A549 (cell line): ENCODE results near the gene ACAT2. TPM values are rescaled to one million over a fixed set of nuclear protein-coding genes. Genes with fewer than 3 reads are reported as not detected.
"Not testable (repeated sequence)": the region's sequence is repeated elsewhere in the genome, so short reads cannot be mapped to it uniquely, and the experiment has no call there.

Experiments
- ATAC-seq, 2 experiments: fragments of 200-7000 bp in 1 of 2; fragments of >200 bp in 1 of 2; cut with Nextera tagmentation in 1 of 2; cut with Tn5 transposase in 1 of 2; 3 replicates each; pipeline versions ENCODE4 v1.8.0 to v1.9.1; 2018 to 2020; ENCODE audit warnings: mild to moderate bottlenecking in 1 of 2, moderate library complexity in 1 of 2
- CTCF ChIA-PET: fragments of 300-600 bp; sonication (Branson Sonifier 250); formaldehyde crosslinking; extraction: SDS; loops from one replicate; lab custom pipeline; 2021; ENCODE audit warnings: antibody characterized with exemption, inconsistent platforms; lab: Yijun Ruan, JAX
- POLR2A ChIA-PET: fragments of 350-600 bp; formaldehyde crosslinking; extraction: SDS; loops from one replicate; lab custom pipeline; 2021; ENCODE audit warnings: antibody characterized with exemption, inconsistent platforms; lab: Yijun Ruan, JAX
- DNase-seq, 2 experiments: peaks; one replicate each; pipeline versions ENCODE4 v3.0.0 to v3.0.0-alpha.2; 2011 to 2016; ENCODE audit warnings: low read depth in 1 of 2, low spot score in 1 of 2
- FAIRE-seq: peaks from 2 replicates; lab custom pipeline; 2011; peaks lifted over from hg19 to GRCh38; lab: Jason Lieb, UNC
- H3K27ac ChIP-seq, 2 experiments: fragments of >200 bp; sonication (Bioruptor Twin); formaldehyde crosslinking; 3 replicates each; pipeline ENCODE4 v1.5.1; 2016 to 2017
- H3K4me1 ChIP-seq: fragments of >200 bp; sonication (Bioruptor Twin); formaldehyde crosslinking; 3 replicates; pipeline ENCODE4 v1.6.1; 2016
- H3K4me2 ChIP-seq: fragments of >200 bp; sonication (Bioruptor Twin); formaldehyde crosslinking; 3 replicates; pipeline ENCODE4 v1.6.1; 2016
- H3K4me3 ChIP-seq: fragments of >200 bp; sonication (Bioruptor Twin); formaldehyde crosslinking; 3 replicates; pipeline ENCODE4 v1.5.1; 2016
- H3K9me3 ChIP-seq: fragments of >200 bp; sonication (Bioruptor Twin); formaldehyde crosslinking; 3 replicates; pipeline ENCODE4 v1.6.1; 2016
- ATOH8 ChIP-seq: fragments of 250-450 bp; sonication (Bioruptor Pico); IDR thresholded peaks from 2 replicates; pipeline ENCODE4 v1.5.0; 2020; ENCODE audit warnings: low read depth, mild to moderate bottlenecking, moderate library complexity
- CBX8 ChIP-seq: fragments of 200-600 bp; sonication (generic); IDR thresholded peaks from 2 replicates; pipeline ENCODE4 v1.6.1; 2016
- CHD4 ChIP-seq: fragments of 200-600 bp; sonication (generic); IDR thresholded peaks from 2 replicates; pipeline ENCODE4 v1.6.1; 2016; ENCODE audit warnings: antibody characterized with exemption, mild to moderate bottlenecking, borderline replicate concordance
- EHF ChIP-seq: fragments of 250-450 bp; sonication (Bioruptor Pico); IDR thresholded peaks from 2 replicates; pipeline ENCODE4 v1.5.0; 2020; ENCODE audit warnings: mild to moderate bottlenecking
- EP300 ChIP-seq, 2 experiments: fragments of >200 bp; sonication (Bioruptor Twin); formaldehyde crosslinking; IDR thresholded peaks; 2 replicates in 1 of 2; 3 replicates in 1 of 2; pipeline ENCODE4 v1.6.1; 2016 to 2017
- GATA3 ChIP-seq: IDR thresholded peaks from 2 replicates; pipeline ENCODE4 v1.6.1; 2012; ENCODE audit warnings: borderline replicate concordance
- HDAC2 ChIP-seq: fragments of 200-600 bp; sonication (generic); IDR thresholded peaks from 2 replicates; pipeline ENCODE4 v1.6.1; 2016
- HES2 ChIP-seq: fragments of >200 bp; sonication (Bioruptor Twin); formaldehyde crosslinking; IDR thresholded peaks from 2 replicates; pipeline ENCODE4 v1.6.1; 2016
- HOXA7 ChIP-seq: fragments of 250-450 bp; sonication (Bioruptor Pico); IDR thresholded peaks from 2 replicates; pipeline ENCODE4 v1.5.0; 2020; ENCODE audit warnings: mild to moderate bottlenecking, moderate library complexity
- KDM1A ChIP-seq: fragments of 200-600 bp; sonication (generic); IDR thresholded peaks from 2 replicates; pipeline ENCODE4 v1.6.1; 2016; ENCODE audit warnings: low read depth, mild to moderate bottlenecking
- NPAS2 ChIP-seq: fragments of 250-450 bp; sonication (Bioruptor Pico); IDR thresholded peaks from 2 replicates; pipeline ENCODE4 v1.8.0; 2022; ENCODE audit warnings: mild to moderate bottlenecking, moderate library complexity, borderline replicate concordance
- NR3C1 ChIP-seq: fragments of >200 bp; sonication (Bioruptor Twin); formaldehyde crosslinking; IDR thresholded peaks from 3 replicates; pipeline ENCODE4 v1.6.1; 2017
- RAD21 ChIP-seq, 2 experiments: fragments of >200 bp in 1 of 2; sonication (Bioruptor Twin) in 1 of 2; formaldehyde crosslinking in 1 of 2; IDR thresholded peaks in 1 of 2; conservative IDR thresholded peaks in 1 of 2; 2 replicates in 1 of 2; 3 replicates in 1 of 2; pipeline ENCODE4 v1.6.1; 2012 to 2018; ENCODE audit warnings: inconsistent platforms in 1 of 2
- REST ChIP-seq: fragments of 200-600 bp; sonication (generic); IDR thresholded peaks from 2 replicates; pipeline ENCODE4 v1.6.1; 2016; ENCODE audit warnings: antibody characterized with exemption, mild to moderate bottlenecking, moderate library complexity
- TP53 ChIP-seq: fragments of 250-450 bp; sonication (Bioruptor Pico); IDR thresholded peaks from 2 replicates; pipeline ENCODE4 v1.5.0; 2021; ENCODE audit warnings: mild to moderate bottlenecking, moderate library complexity
- USF2 ChIP-seq: fragments of 450-650 bp; IDR thresholded peaks from 2 replicates; pipeline ENCODE4 v1.6.1; 2014; ENCODE audit warnings: antibody characterized with exemption
- ZC3H11A ChIP-seq: fragments of 450-650 bp; IDR thresholded peaks from 2 replicates; pipeline ENCODE4 v1.6.1; 2014; ENCODE audit warnings: antibody characterized with exemption, mild to moderate bottlenecking
- ZFP36 ChIP-seq: fragments of 450-650 bp; IDR thresholded peaks from 2 replicates; pipeline ENCODE4 v1.6.1; 2014; ENCODE audit warnings: borderline replicate concordance; ENCODE audit not compliant: partially characterized antibody
- WGBS: methylation state at CpG from one replicate; pipeline ENCODE4 v1.1.6; 2017; ENCODE audit errors: missing lambda C conversion rate; 5-methylcytosine and 5-hydroxymethylcytosine counted together
- polyA plus RNA-seq, 4 experiments: library from polyadenylated mRNA; depleted of rRNA in 3 of 4; stranded (reverse); fragments of >200 nt; fragmentation: RNase III in 1 of 4; extraction: RNeasy Plus Mini Kit Qiagen cat#74134 plus additional on column Dnase treatment in 1 of 4; gene quantifications; 2 replicates in 3 of 4; 3 replicates in 1 of 4; pipeline ENCODE4 v1.2.3, GENCODE V29; 2011 to 2017

The ACAT2 gene
- polyA plus RNA-seq, 2 of the 4 experiments (the other 2 are of a cell fraction) = 44.7 to 45.5 TPM

- Histone ChIP-seq H3K4me3 (peak overlapping the region; percentile 92), H3K27ac (peak overlapping the region; percentile 95 to 99), H3K4me2 (peak overlapping the region; percentile 96), H3K9me3 (no peaks in the 10 kb centered on the region), H3K4me1 (peaks cover 42% of the 10 kb centered on the region)
- ChIA-PET POLR2A (interaction anchor here (1.8 to 2.9 kb wide), 3 partner anchors 30 to 98 kb away, joined by 12 to 15 read pairs (median 13); partner anchors contain the start of genes ACAT2, SOD2 and WTAP), CTCF (interaction anchor here (0.9 to 1.3 kb wide), 3 partner anchors 10 to 100 kb away, joined by 3 to 4 read pairs (median 4); no protein-coding TSS in a partner anchor)
- WGBS = 24% methylated on average over 8 of the region's 18 CpGs
- ATAC-seq (no peak), DNase-seq (no peak), FAIRE-seq (no peak)
- no peak for TF ChIP-seq ZFP36
- TF ChIP-seq ATOH8 = no peak
- TF ChIP-seq HOXA7 (CRISPR knock-in tag) = no peak
- TF ChIP-seq, all 56 proteins: peak for 0
These were observed 29.2 kb downstream of the ACAT2 start for GRCh38 chr6:159790956-159791598.

- 70% methylated on average over 8 of the region's 8 CpGs for WGBS
- H3K27ac ChIP-seq, POLR2A ChIA-PET, DNase-seq, ATAC-seq, FAIRE-seq, H3K4me2 ChIP-seq, CTCF ChIA-PET, H3K9me3 ChIP-seq, H3K4me3 ChIP-seq: not testable (repeated sequence)
- peaks cover 23% of the 10 kb centered on the region for H3K4me1 ChIP-seq
These were observed 33.1 kb downstream of the ACAT2 start for GRCh38 chr6:159794976-159795375.

GRCh38 chr6:159797554-159797953 lies 35.7 kb downstream of the ACAT2 start:
- Histone ChIP-seq H3K27ac (no peak overlapping the region), H3K4me3 (no peak overlapping the region), H3K9me3 (no peaks in the 10 kb centered on the region), H3K4me2 (no peak overlapping the region), H3K4me1 (peaks cover 11% of the 10 kb centered on the region; the same call in 2 of the 3 replicates)
- no peak for ATAC-seq
- whole genome bisulfite sequencing = 86% methylated on average over 1 of the region's 1 CpG
- no peak for DNase-seq
- TF ChIP-seq ZC3H11A = no peak
- TF ChIP-seq CBX8 = no peak
- TF ChIP-seq HDAC2 = no peak
- TF ChIP-seq EP300 (IDR thresholded peaks at IDR 0.05) = no peak
- TF ChIP-seq USF2 = no peak
- no peak for TF ChIP-seq HES2
- TF ChIP-seq NR3C1 = no peak
- no peak for TF ChIP-seq GATA3
- TF ChIP-seq TP53 (CRISPR knock-in tag) = no peak
- TF ChIP-seq EHF (CRISPR knock-in tag) = no peak
- TF ChIP-seq NPAS2 (CRISPR knock-in tag) = no peak
- TF ChIP-seq KDM1A = no peak
- no peak for FAIRE-seq
- POLR2A ChIA-PET = no interaction called here
- CTCF ChIA-PET = no interaction called here

- Histone ChIP-seq H3K4me3 (no peak within 1 kb of the TSS), H3K27ac (no peak within 1 kb of the TSS), H3K4me2 (no peak within 1 kb of the TSS), H3K4me1 (peaks cover 4% of the 10 kb centered on the region; the same call in 1 of the 3 replicates), H3K9me3 (no peaks in the 10 kb centered on the region)
- DNase-seq = no peak
- ATAC-seq = no peak; a peak in 1 of 6 replicates
- no peak for TF ChIP-seq KDM1A
- TF ChIP-seq CHD4 = no peak
- TF ChIP-seq ZFP36 = no peak
- TF ChIP-seq HES2 = no peak
- TF ChIP-seq RAD21 (conservative IDR thresholded peaks at IDR 0.05 in 1 of 2, IDR thresholded peaks at IDR 0.05 in 1 of 2) = no peak
- no peak for TF ChIP-seq REST
- 94% methylated on average over 33 of the region's 50 CpGs for WGBS
- ChIA-PET CTCF (no interaction called here), POLR2A (no interaction called here)
- no peak for FAIRE-seq
These were observed 38.5 kb downstream of the ACAT2 start, which contains the start of gene PNLDC1 for GRCh38 chr6:159800141-159800865. PNLDC1 (plus strand) TSS chr6:159800276; CDS start chr6:159800308, 32 bp downstream.
